GM10847 (cell line): ENCODE results near the gene DESI2.
A peak's percentile ranks its signal among the peaks of the same experiment; 100 is the strongest.

Experiments used
- POLR2A ChIP-seq: IDR thresholded peaks from 2 replicates; pipeline ENCODE4 v1.6.1; 2011; ENCODE audit not compliant: insufficient read length; ENCODE audit errors: extremely low read depth

Gene DESI2

GRCh38 chr1:244652623-244653438 lies at the start of gene DESI2:
DESI2 (plus strand) TSS chr1:244653126; CDS start chr1:244653314, 188 bp downstream.
- TF ChIP-seq POLR2A, result peak; percentile 96

- no peak for TF ChIP-seq POLR2A
Observed at GRCh38 chr1:244603498-244603897, 49.4 kb upstream of the DESI2 start.

GRCh38 chr1:244605835-244606370 lies 47.0 kb upstream of the DESI2 start:
- TF ChIP-seq POLR2A, result no peak

GRCh38 chr1:244614113-244614836 lies 38.7 kb upstream of the DESI2 start:
- no peak for TF ChIP-seq POLR2A

GRCh38 chr1:244614879-244615278 lies 38.0 kb upstream of the DESI2 start:
- TF ChIP-seq POLR2A, result no peak

GRCh38 chr1:244615301-244615700 lies 37.6 kb upstream of the DESI2 start:
- TF ChIP-seq POLR2A, result no peak

- TF ChIP-seq POLR2A, result no peak
Observed at GRCh38 chr1:244626709-244627108, 26.2 kb upstream of the DESI2 start.

- TF ChIP-seq POLR2A, result no peak
Observed at GRCh38 chr1:244628789-244629188, 24.1 kb upstream of the DESI2 start.

- TF ChIP-seq POLR2A, result no peak
Observed at GRCh38 chr1:244633140-244633539, 19.8 kb upstream of the DESI2 start.

GRCh38 chr1:244634546-244634945 lies 18.4 kb upstream of the DESI2 start:
- TF ChIP-seq POLR2A, result no peak

GRCh38 chr1:244636488-244637259 lies 16.3 kb upstream of the DESI2 start:
- TF ChIP-seq POLR2A, result no peak

GRCh38 chr1:244639561-244639960 lies 13.4 kb upstream of the DESI2 start:
- TF ChIP-seq POLR2A, result no peak

- no peak for TF ChIP-seq POLR2A
Observed at GRCh38 chr1:244640917-244641316, 12.0 kb upstream of the DESI2 start.

GRCh38 chr1:244642526-244642925 lies 10.4 kb upstream of the DESI2 start:
- TF ChIP-seq POLR2A, result no peak

- no peak for TF ChIP-seq POLR2A
Observed at GRCh38 chr1:244642988-244643387, 9.9 kb upstream of the DESI2 start.
